Suppressor macrophage treated with lipopolysaccharide for 1 hour (primary cell): ENCODE data around the gene KNDC1.

Source experiments
- DNase-seq, 3 donors: peaks; one replicate each; pipeline ENCODE4 v3.0.0-alpha.2; 2020 to 2022

KNDC1 gene, protein sequence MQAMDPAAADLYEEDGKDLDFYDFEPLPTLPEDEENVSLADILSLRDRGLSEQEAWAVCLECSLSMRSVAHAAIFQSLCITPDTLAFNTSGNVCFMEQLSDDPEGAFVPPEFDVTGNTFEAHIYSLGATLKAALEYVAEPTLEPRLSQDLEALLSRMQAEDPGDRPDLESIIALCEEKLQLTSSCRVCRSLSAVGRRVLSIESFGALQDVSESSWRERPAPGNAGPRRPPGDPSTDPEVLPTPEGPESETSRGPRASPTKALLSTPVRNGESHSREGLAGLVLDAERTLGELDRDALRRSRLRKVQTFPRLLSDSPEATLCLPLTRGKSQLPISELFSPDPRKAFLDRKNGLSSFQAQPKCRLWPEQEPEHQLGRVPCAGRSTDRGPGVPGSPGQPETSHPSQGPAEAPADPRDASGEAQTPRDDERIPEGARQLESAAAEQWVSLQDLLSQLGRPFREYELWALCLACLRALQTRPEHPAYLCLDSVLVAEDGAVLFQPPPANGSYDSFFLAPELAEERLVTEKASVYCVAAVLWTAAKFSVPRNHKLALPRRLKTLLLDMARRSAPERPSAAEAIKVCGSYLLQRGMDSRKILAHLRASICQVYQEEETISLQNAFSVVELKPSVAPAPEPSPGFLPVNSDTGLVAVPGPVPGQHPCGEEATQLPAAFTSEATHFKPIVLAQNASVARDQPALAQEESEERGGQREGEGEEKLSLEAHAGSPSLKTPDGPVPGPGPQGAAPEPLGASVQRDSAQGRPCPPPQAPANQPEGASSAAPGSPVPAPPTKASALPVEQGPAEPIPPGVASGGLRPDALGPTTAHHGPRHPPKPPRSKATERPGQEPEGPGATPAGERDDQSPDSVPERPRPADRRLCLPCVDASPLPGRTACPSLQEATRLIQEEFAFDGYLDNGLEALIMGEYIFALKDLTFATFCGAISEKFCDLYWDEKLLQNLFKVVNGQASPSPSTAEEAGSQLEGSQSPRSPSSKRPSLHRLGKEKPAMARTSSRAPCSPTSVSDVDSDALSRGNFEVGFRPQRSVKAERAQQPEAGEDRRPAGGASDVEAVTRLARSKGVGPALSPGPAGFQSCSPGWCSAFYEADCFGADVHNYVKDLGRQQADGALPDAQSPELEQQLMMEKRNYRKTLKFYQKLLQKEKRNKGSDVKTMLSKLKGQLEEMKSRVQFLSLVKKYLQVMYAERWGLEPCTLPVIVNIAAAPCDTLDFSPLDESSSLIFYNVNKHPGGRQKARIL (N-terminal part only)

DNA sequence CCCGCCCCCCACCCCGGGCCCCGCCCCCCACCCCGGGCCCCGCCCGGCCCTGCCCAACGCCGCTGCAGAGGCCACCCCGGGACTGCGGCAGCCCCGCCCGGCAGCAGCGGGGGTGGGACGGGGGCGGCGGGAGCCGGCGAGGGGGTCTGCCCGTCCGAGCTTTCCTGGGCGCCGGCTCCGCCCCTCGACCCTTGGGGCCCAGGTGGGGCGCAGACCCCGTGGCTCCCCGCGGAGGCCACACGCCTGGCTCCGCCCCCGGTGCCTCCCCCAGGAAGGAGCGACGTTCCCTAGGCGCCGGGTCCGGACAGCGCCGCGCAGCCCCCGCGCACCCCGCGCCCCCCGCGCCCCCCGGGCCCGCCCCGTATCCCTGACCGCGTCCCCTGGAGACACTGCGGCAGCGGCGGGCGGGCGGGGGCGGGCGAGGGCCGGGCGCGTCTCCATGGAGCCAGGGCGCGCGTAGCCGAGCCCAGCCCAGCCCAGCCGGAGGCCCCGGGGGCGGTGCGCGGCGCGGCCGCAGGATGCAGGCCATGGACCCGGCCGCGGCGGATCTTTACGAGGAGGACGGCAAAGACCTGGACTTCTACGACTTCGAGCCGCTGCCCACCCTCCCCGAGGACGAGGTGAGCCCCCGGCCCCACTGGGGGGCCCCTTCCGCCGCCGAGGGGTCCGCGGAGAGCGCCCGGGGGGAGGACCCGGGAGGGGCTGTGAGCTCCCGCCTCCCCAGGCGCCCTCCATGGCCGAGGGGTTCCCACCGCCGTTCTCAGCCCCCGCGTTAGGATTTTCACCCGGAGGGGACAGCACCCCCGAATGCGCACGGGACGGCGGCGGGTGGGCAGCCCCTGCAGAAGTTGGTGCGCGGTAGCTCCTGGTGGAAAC is at the start of gene KNDC1:
Gene KNDC1 (plus strand): TSS at position 270 of the 876 bp plus-strand sequence. CDS start 249 bp downstream, at position 519.
- peak; percentile 36 to 65 (median 43) for DNase-seq

DNA sequence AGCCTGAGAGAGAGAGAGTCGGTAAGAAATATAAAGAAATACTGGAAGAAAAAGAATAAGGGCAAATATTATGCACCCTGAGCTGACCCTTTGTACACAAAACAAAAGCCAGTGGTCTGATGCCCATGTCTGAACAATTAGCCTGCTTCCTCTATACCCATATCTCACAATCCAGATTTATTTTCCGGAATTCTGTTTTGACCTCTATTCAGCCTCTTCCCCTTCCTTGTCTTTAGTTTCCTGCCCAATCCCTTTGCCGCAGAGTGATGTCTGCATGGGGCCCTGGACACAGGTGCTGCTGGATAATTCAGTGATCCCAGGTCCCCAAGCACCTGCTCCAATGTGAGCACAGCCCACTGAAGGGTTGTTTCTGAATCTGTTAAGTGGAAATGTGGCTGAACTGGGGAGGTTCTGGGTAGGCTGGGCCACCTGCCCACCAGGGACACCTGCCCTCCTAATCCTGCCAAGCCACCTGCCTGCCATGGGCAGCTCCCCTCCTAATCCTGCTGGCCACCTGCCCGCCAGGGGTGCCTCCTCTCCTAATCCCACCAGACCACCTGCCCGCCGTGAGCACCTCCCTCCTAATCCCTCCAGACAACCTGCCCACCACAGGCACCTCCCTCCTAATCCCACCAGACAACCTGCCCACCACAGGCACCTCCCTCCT is 49.3 kb upstream of the KNDC1 start:
- DNase-seq = no peak

GRCh38 chr10:133111640-133112039 is 48.4 kb upstream of the KNDC1 start:
- DNase-seq = peak in 1 of 3 donors; percentile 5

- DNase-seq = no peak
Measured at GRCh38 chr10:133113146-133113830, 46.7 kb upstream of the KNDC1 start.

- no peak for DNase-seq
Measured at GRCh38 chr10:133113847-133114246, 46.2 kb upstream of the KNDC1 start.

GRCh38 chr10:133114251-133114650 is 45.8 kb upstream of the KNDC1 start:
- no peak for DNase-seq

DNA sequence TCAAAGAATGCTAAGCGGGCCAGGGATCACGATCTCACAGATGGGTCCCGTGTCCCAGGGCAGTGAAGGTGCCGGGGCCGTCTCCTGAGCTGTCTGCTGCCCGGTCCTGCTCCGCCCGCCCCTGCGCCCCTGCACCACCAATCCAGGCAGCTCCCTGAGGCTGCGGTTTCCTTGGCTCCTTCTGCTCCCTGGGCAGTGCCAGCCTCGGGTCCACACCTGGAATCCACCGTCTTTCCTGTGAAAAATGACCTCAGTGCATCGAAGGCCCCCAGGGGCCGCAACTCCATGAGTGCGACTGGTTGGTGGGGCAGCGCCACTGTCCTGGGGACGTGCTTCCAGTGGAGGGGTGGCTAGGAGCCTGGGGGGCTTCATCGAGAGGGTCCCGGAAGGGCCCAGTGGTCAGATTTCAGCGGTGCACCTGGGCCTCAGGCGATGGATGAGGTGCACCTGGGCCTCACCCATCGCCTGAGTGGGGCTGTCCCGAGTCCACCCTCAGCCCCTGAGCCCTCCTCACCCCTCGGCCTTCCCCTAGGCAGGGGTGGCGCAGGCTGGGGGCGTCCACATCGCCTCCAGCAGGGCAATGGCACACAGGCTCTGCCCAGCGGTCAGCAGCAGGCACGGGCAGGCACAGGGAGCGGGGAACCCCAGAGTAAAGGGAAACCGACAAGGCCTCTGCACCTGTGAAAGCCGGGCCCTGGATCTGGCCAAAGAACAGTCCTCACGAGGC is 45.1 kb upstream of the KNDC1 start:
- no peak for DNase-seq

GRCh38 chr10:133115453-133115842 is 44.6 kb upstream of the KNDC1 start:
- DNase-seq = no peak

DNA sequence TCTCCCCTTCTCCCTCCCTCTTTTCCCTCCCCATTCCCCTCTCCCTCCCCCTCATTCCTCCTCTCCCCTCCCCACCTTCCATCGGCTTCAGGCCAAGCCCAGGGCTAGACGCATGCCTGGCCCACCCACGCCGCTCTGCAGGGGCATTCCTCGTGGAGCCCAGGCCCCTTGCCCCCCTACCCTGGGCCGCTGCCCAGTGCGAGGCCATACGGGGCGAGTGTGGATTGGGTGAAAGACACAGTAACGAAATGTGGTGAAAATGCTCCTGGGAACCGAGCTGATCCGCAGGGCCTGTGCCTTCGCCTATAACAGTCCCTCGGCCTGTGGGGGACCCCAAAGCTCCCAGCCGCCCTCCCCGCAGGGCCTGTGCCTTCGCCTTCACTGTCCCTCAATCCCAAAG is 44.0 kb upstream of the KNDC1 start:
- no peak for DNase-seq

DNA sequence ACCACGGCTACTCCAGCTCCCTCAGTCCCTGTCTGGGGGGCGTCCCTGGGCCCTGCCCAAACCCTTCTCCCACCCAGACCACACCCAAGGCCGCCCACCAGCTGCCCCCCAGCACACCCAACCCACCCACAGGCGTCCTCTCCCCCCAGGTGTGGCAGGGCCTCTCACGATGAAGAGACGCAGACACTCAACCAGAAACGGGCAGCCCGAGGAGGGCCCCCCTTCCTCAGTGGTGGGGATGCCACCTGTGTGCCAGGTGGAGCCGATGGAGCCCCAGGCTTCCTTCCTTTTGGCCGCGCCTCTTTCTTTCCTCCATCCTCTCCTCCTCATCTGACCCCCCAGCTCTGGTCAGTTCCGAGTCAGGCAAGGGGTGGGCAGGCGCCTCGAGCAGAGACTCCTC is 43.6 kb upstream of the KNDC1 start:
- DNase-seq = no peak

DNA sequence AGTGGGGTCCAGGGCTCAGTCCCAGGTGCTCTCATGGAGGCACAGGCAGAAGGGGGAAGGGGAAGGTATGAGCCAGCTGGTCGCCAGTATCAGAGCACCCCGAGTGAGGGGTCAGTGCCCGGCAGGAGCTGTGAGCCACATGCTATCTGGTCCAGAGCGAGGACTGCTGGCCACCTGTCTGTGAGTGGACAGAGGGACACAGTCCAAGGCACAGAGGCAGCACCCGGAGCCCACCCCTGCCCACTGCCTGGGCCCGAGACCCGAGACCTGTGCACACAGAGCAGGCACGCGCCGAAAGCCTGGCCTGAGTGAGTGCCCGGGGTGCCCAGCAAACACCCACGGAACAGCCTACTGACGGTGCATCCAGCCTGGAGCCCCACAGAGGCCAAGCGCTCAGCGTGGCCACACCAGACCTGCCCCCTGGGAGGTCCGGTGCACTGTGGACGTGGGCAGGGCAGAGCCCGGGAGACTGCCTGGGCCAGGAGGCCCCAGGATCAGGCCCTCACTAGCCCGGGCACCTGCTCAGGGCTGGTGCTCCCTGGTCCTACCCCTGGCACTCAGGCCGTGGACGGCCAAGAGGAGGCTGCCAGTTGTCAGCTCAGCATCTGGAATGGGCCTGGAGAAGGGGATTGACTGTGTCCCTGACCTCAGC is 42.9 kb upstream of the KNDC1 start:
- DNase-seq = no peak

GRCh38 chr10:133117688-133118071 is 42.3 kb upstream of the KNDC1 start:
- no peak for DNase-seq

GRCh38 chr10:133121479-133121878 is 38.5 kb upstream of the KNDC1 start:
- DNase-seq = no peak

DNA sequence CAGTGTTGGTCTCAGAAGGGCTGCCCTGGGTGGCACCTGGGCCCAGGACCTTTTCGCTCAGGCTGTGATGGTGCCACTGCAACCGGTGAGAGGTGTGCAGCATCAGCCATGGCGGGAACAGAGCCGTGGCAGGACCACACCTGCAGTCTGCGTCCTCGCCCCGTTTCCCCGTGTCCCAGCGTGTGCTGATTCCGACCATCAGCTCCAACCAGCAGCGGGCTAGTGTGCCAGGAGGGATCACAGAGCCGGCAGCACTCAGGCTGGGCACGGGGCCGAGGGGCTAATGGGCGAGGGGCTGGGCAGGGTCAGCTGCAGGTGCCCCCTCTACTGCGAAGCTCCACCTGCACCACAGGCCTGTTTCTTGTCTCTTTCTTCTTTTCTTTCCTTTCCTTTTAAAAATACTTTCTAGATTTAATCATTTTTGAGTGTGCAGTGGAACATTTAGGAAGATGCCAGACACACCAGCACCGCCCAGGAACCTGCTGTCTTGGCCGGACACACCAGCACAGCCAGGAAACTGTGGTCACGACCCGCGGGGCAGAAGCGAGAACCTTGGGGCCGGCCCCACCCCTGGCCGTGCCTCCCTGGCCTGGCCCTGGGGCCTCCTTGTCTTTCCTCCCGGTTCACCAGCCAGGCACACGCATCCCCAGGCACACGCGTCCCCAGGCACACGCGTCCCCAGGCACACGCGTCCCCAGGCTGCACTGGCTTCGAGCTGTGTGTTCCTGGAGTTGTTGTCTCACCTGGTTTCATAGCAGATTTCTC is 37.7 kb upstream of the KNDC1 start:
- no peak for DNase-seq

DNA sequence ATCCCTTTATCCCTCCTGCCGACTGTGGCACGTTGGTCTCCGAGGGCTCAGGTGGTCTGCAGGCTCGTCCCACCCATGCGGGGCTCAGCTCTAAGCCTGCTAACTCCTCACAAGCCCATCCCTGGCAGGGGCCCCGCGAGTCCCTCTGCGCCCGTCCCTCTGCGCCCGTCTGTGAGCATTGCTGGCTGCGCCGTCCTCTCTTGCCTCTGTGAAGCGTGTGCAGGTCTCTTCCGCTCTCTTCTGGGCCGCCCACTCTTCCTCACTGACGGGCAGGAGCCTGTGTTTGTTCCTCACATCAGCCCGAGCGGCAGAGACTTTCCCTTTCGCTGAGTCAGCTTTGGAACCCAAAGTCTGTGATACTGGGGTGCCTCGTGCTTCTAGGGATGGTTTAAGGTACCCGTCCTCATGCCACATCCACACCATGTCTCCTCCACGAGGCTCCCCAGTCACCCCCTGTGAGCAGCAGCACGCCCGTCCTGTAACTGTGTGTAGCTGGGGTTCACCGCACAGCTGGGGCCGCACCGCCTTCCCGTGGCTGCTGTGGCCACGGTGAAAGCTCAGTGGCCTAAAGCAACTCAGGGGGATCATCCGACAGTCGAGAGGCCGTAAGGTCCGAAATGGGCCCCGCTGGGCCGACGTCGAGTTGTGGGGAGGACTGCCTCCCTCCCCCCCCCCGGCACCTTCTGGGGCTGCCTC is 36.8 kb upstream of the KNDC1 start:
- peak in 2 of 3 donors; percentile 31 to 34 for DNase-seq

- DNase-seq = no peak
Measured at GRCh38 chr10:133123746-133124356, 36.2 kb upstream of the KNDC1 start.

DNA sequence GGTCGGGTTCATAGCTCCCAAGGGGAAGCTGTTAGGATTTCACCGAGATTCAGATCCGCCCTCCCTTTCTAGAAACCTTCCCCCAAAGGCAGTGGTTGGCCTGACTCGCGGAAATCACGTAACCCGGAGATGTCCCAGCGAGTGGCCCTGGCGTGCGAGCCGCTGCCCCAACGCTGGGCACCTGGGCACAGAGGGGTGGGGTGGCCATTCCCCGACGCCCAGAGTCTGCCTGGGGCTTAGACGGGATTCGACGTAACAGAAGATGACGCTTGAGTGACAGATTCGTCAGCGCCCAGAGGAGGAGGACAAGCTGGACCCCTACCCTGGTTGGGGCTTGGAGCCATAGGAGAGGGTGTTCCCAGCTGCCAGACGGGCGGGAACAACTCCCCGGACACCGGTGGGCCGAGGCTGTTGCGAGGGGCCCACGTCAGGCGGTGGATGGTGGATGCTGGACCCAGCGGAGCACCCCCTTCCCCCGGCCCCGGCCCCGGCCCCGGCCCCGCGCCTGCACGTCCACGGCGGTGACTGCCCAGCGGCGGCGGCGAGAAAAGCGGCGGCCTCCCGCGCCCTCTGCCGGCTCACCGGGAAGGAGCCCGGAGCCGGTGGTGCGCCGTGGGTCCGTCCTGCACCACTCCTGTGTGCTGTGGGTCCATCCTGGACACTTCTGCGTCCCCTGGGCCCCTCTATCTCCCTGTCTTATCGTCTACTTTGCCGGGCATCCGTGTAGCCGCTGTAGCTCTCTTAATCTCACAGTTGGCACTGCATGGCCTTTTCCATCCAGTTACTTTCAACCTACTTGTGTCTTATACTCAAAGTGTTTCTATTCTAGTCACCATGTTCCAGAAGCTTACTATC is 35.4 kb upstream of the KNDC1 start:
- peak; percentile 44 to 76 (median 57) for DNase-seq
